ENCODE measurements around the gene DLX2.
"Not testable (repeated sequence)": the region's sequence is repeated elsewhere in the genome, so short reads cannot be mapped to it uniquely, and the experiment has no call there.

DLX2 gene

GRCh38 chr2:172081221-172082022 is 21.3 kb downstream of the DLX2 start:
- no peak for DNase-seq

GRCh38 chr2:172080641-172081220 is 22.0 kb downstream of the DLX2 start:
- DNase-seq, result no peak

GRCh38 chr2:172079838-172080640 is 22.7 kb downstream of the DLX2 start:
- DNase-seq, result no peak

DNA sequence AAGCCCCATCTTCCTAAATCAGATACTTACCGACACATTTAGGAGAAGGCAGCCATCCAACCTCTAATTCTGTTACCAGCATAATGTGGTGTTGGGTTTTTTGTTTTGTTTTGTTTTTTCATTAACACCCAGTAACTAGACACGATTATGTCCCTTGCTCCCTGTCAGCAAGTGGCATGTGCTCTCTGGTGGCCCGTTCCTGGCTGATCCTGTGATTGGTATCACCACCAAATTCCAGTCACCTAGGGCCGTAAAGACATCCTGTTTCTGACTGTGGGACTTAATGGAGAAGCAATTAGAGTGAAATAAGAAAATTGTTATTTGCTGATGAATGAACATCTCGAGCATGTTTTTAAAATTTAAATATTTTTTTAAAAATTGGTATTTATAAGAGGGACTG is 23.3 kb downstream of the DLX2 start:
- DNase-seq, result no peak

DNA sequence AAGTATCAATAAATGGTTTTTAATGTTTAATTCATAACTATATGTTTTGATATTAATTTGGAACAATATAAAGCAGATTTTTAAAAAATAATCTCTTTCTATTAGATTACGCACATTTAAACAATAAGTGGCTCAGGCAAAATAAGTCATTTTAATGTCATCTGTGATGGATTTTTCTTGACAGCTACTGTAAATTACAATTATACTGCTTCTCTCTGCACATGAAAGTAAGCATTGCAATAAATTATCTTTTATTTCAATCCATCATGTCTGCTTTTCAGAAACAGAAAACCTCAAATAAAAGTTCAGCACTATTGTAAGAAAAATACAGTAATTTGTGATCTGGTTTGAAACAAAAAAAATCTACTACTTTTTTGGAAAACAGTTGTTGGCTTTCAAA is 28.4 kb downstream of the DLX2 start:
- DNase-seq, result no peak

GRCh38 chr2:172073518-172073917 is 29.2 kb downstream of the DLX2 start:
- no peak for DNase-seq

DNA sequence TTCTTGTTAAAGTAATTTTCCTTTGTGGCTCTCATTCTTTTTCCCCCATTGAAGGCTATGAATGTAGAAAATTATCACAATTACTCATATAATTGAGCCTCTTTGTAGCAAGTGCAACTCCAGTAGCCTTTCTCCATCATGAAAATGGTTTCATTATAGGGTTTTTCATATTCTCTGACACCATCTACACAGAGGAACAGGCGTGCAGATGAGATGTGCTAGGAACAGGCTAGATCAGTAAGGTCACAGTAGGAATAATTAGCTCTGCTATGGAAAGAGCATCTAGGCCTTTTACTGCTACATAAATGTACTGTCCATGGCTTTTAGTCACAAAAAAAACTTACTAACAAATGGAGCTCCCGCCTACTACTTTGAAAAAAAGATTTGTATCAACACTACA is 30.0 kb downstream of the DLX2 start:
- no peak for DNase-seq

DNA sequence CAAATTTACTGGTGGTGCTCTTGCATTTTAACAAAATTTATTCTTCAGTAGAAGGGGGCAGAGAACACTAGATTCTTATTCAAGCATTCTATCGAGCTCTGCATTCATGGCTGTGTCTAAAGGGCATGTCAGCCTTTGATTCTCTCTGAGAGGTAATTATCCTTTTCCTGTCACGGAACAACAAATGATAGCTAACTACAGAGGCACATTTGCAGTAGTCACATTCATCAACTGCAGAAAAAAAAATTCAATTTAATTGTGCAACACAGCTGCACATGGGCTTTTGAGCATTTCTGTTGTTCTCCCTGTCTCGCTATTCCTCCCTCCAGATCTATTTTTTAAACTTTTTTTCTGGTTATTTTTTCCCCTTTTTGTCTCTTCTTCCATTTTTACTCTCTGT is 30.4 kb downstream of the DLX2 start:
- DNase-seq, result no peak

- no peak for DNase-seq
Measured at GRCh38 chr2:172070936-172071335, 31.8 kb downstream of the DLX2 start.

DNA sequence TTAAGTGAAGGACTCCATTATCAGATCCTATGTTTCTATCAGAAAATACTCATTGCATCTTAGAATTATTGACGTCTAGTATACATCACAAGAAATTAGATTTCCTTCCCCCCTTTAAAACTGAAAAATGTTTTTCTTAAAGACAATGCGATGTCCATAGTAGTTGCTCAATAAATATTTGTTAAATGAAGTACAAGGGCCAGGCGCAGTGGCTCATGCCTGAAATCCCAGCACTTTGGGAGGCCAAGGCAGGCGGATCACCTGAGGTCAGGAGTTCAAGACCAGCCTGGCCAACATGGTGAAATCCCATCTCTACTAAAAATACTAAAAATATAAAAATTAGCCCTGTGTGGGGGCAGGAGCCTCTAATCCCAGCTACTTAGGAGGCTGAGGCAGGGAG is 34.8 kb downstream of the DLX2 start:
- not testable (repeated sequence) for DNase-seq

DNA sequence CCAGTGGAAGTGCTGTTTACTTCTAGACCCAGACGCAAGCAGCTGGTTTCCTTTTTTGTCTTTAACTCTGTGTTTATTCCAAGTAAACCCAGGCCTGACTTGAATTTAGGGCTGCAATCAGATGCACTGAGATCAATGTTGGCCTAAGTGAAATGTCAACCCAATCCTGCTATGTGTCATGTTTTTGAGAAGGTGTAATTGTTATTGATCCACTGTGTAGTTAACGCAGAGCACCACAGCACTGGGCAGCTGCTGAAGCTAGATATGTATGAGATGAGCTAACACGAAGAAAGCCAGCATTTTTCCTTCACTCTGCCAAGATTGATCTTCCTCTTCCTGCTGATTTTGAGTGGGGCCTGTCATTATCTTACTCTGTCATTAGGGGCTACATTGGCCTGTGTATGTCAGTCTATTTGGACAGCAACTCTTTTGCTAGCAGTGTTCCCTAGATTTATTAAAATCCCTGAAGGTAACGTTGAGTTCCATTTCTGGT is 36.3 kb downstream of the DLX2 start:
- no peak for DNase-seq

- no peak for DNase-seq
Measured at GRCh38 chr2:172065111-172065510, 37.6 kb downstream of the DLX2 start.

- DNase-seq, result no peak
Measured at GRCh38 chr2:172063446-172063845, 39.3 kb downstream of the DLX2 start.

GRCh38 chr2:172062402-172063004 is 40.2 kb downstream of the DLX2 start:
- no peak for DNase-seq

DNA sequence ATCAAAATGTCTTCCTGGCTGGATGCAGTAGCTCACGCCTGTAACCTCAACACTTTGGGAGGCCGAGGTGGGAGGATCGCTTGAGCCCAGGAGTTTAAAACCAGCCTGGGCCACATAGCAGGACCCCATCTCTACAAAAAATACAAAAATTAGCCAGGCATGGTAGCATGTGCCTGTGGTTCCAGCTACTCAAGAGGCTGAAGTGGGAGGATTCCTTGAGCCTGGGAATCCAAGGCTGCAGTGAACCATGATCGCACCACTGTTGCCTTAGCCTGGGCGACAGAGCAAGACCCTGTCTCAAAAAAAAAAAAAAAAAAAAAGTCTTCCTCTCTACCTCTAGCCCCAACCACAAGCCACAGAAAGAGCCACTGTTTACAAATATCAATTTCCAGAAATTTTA is 42.6 kb downstream of the DLX2 start:
- not testable (repeated sequence) for DNase-seq

- DNase-seq, result no peak
Measured at GRCh38 chr2:172058660-172059059, 44.0 kb downstream of the DLX2 start.

DNA sequence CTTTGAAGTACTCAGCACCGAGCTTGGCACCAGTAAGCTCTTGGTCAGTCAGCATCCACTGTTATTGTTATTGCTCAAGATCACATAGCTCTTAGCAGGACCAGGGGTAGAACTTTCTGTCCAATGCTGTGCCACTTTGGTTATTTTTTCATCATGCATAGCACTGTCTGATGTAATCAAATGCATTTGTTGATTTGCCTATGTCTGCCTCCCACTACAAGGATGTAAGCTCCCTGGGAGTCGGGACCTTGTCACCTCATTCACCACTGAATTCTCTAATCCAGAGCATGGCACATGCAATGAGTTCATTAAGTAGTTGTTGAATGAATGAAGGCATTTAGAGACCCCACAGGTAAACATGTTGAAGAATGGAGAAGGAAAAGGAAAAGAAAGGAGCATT is 46.4 kb downstream of the DLX2 start:
- DNase-seq, result no peak

- no peak for DNase-seq
Measured at GRCh38 chr2:172053486-172053885, 49.2 kb downstream of the DLX2 start.

DNA sequence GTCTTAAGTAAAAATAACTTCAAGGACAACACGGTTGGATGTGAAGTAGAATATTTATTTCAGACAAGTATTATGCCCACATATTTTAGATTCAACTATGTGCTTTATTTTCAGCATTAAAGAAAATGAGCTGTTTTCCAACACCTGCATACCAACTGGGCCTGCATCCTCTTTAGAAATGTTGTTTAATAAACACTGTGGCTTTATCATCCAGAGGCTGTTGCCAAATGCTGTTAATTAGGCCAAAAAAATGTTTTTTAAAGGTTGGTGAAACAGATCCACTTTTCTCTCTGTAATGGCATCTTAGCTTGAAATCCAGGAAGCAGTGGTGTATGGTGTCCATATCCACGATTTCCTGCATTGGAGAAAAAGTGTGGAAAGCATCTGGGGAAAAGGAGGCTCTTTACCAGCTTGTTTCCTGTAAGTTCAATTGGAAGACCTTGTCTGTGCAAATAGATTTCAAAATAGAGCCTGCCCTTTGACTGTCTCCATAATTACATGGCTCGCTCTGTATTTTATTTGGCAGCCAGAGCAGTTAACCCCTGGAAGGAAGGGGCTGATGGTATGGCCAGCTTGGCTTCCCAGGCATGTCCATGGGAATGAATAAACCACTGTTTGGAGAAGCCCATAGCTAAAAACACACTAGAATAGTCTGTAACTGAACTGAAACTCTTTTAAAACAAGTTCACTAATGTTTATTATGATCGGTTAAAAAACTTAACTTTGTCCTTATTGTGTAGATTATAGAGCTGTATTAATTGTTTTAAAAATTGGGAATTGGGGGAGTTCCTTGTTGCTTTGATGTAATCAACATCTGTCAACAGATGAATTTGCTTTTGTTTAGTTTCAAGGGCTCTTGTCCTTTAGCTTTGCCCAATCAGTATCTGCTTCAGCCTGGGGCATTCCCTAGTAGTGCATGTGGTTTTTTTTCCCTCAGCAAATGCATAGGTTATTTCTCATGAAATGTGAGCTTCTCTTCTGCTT is 50.4 kb downstream of the DLX2 start:
- DNase-seq, result no peak

DNA sequence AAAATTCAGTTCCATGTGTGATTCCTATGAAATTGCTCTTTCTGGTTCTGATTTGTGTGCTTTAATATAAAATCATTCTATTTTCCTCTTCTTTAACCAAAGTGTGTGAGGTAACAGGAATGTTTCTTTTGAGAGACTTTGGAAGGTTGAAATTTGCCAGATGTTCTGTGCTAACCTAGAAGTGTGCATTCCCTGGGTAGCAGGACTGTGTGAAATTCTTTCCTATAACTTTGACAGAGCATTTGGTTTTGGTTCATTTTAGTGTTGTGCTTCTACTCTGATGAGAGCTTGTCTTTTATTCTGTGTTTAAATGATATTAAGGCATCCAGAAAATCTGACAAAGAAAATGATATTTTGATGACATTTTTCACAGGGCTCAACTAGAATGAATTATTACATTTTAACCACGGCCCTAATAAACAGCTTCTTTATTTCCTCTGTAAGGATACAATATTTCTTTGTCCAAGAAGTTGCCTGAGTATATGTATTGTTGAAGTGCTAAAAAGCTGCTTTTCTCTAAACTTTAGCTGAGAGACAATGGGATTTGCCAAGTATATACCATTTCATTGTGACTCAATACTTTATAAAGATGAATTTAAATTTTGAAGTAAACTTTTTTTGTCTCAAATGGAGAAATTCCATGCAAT is 52.1 kb downstream of the DLX2 start:
- DNase-seq, result no peak

DNA sequence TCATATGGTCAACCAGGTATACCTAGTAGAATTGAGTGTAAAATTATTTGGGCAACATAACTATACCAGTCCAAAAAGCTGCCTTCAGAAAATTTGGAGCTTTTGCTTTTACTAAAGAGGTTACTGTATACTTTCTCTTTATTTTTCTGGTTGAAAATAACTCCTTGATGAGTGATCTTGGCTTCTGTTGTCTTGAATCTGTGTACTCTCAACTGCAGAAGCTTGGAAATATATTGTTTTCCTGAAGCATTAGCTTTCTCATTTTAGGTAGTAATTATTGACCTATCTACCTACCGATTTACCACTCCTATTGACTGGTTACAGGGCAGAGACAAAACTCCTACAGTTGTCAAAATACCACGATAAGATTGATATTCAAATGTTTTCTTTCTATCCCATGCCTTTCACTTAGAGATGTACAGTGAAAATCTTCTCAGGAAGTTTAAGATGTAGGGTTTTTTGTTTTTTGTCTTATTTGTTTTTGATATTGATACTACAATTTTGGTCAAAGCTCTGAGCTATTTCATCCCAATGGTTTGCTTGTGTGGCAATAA is 53.1 kb downstream of the DLX2 start:
- no peak for DNase-seq
